HepG2 (cell line): ENCODE measurements around the gene DIABLO. TPM values are rescaled to one million over a fixed set of nuclear protein-coding genes. Genes with fewer than 3 reads are reported as not detected.

Experiments used
- ATAC-seq: fragments of 200-7000 bp; cut with Tn5 transposase; 3 replicates; pipeline ENCODE4 v1.9.1; 2020; ENCODE audit warnings: mild to moderate bottlenecking, moderate library complexity
- BruUV-seq: library from RNA; stranded (reverse); fragments of 400-500 nt; replicated peaks from 2 replicates; lab custom pipeline; 2021; lab: Mats Ljungman, UMichigan
- CTCF ChIA-PET: fragments of 300-600 bp; formaldehyde crosslinking; extraction: SDS; loops from one replicate; lab custom pipeline; 2021; ENCODE audit warnings: low total read pairs, inconsistent platforms, low intra/inter-chr PET ratio; lab: Yijun Ruan, JAX
- POLR2A ChIA-PET: fragments of 350-600 bp; sonication (Branson Sonifier 250); formaldehyde crosslinking; loops from one replicate; lab custom pipeline; 2020; ENCODE audit warnings: antibody characterized with exemption, inconsistent platforms; lab: Yijun Ruan, JAX
- DNase-seq: peaks from one replicate; pipeline ENCODE4 v3.0.0-alpha.2; 2015; ENCODE audit warnings: low spot score
- FAIRE-seq: peaks from 3 replicates; lab custom pipeline; 2011; peaks lifted over from hg19 to GRCh38; lab: Jason Lieb, UNC
- H2AFZ ChIP-seq: one replicate; pipeline ENCODE4 v1.6.1; 2011; ENCODE audit warnings: low read length, inconsistent platforms
- H3K27ac ChIP-seq: fragments of 300-600 bp; 3 replicates; pipeline ENCODE4 v1.8.0; 2011; ENCODE audit warnings: mixed run types, mild to moderate bottlenecking, mixed read lengths, low read length, inconsistent platforms; ENCODE audit not compliant: insufficient read depth; ENCODE audit errors: extremely low read length
- H3K27me3 ChIP-seq, 2 experiments: fragments of 200-600 bp in 1 of 2; 2 replicates in 1 of 2; 3 replicates in 1 of 2; pipeline versions ENCODE4 v1.6.0 to v1.8.0; 2011; ENCODE audit warnings: low read length in 2 of 2, mild to moderate bottlenecking in 2 of 2, moderate library complexity in 2 of 2, inconsistent platforms in 1 of 2; ENCODE audit not compliant: insufficient read depth in 2 of 2, control insufficient read depth in 1 of 2
- H3K36me3 ChIP-seq, 2 experiments: fragments of 200-600 bp in 1 of 2; replicated peaks in 1 of 2; 2 replicates in 1 of 2; 3 replicates in 1 of 2; pipeline versions ENCODE4 v1.5.1 to v1.8.0; 2011; ENCODE audit warnings: low read length in 2 of 2, inconsistent platforms in 1 of 2; ENCODE audit not compliant: insufficient read depth in 2 of 2, control insufficient read depth in 1 of 2
- H3K4me1 ChIP-seq: 2 replicates; pipeline ENCODE4 v1.5.1; 2012; ENCODE audit warnings: low read length, inconsistent platforms; ENCODE audit not compliant: insufficient read depth
- H3K4me2 ChIP-seq: 2 replicates; pipeline ENCODE4 v1.6.0; 2011; ENCODE audit warnings: low read depth, low read length, inconsistent platforms
- H3K4me3 ChIP-seq, 3 experiments: fragments of 200-600 bp in 1 of 3; sonication (generic), shearing (Covaris generic) in 1 of 3; replicated peaks in 1 of 3; 2 replicates each; pipeline ENCODE4 v1.5.1; 2011 to 2016; ENCODE audit warnings: low read length in 3 of 3, inconsistent platforms in 2 of 3, low read depth in 2 of 3, mild to moderate bottlenecking in 2 of 3, control low read depth in 1 of 3, mixed read lengths in 1 of 3; ENCODE audit not compliant: insufficient read depth in 1 of 3
- H3K79me2 ChIP-seq: one replicate; pipeline ENCODE4 v1.6.1; 2011; ENCODE audit warnings: low read length, inconsistent platforms; ENCODE audit not compliant: insufficient read depth
- H3K9ac ChIP-seq: 2 replicates; pipeline ENCODE4 v1.6.0; 2011; ENCODE audit warnings: mild to moderate bottlenecking, low read depth, low read length, inconsistent platforms; ENCODE audit not compliant: insufficient read depth
- H3K9me3 ChIP-seq: 2 replicates; pipeline ENCODE4 v1.5.1; 2012; ENCODE audit warnings: mild to moderate bottlenecking, low read length
- H4K20me1 ChIP-seq: 2 replicates; pipeline ENCODE4 v1.6.0; 2011; ENCODE audit warnings: inconsistent platforms, mild to moderate bottlenecking, low read length, moderate library complexity; ENCODE audit not compliant: insufficient read depth
- BCL6 ChIP-seq: IDR thresholded peaks from 2 replicates; pipeline ENCODE4 v1.6.1; 2016; ENCODE audit warnings: missing genetic modification reagents, missing compliant biosample characterization
- FOXO1 ChIP-seq: sonication (generic); formaldehyde crosslinking; IDR thresholded peaks from 2 replicates; pipeline ENCODE4 v1.4.0; 2020; ENCODE audit warnings: missing genetic modification reagents
- WGBS: methylation state at CpG from one replicate; pipeline ENCODE4 v1.1.6; 2017; ENCODE audit warnings: low lambda C conversion rate; 5-methylcytosine and 5-hydroxymethylcytosine counted together
- in situ Hi-C: cut with HindIII; loops from 2 replicates; pipeline ENCODE4 v1.10.0; 2017; ENCODE audit warnings: low pct_unique_long_range_greater_than_20kb; ENCODE audit not compliant: extremely low pct_ligation_motif_present
- intact Hi-C: fragments of 100-400 bp; cut with micrococcal nuclease; formaldehyde crosslinking; loops from one replicate; pipeline ENCODE4 v1.10.0; 2022; ENCODE audit not compliant: unreplicated experiment
- polyA plus RNA-seq, 8 experiments: library from polyadenylated mRNA; depleted of rRNA in 3 of 8; stranded (reverse) in 7 of 8; unstranded in 1 of 8; fragments of >200 nt; fragmentation: Illumina TruSeq in 4 of 8; extraction: Trizol in 4 of 8; gene quantifications; 2 replicates each; pipeline versions ENCODE4 v1.2.1 to v1.2.3, GENCODE V29; 2011 to 2016; ENCODE audit warnings: low read depth in 4 of 8, missing spikeins in 1 of 8, mixed read lengths in 1 of 8; ENCODE audit not compliant: insufficient read depth in 1 of 8
- total RNA-seq, 5 experiments: library from RNA; depleted of rRNA; stranded (reverse); fragments of >200 nt; fragmentation: Illumina TruSeq; extraction: Trizol; gene quantifications; 2 replicates each; pipeline ENCODE4 v1.2.3, GENCODE V29; 2016; ENCODE audit warnings: low read depth in 1 of 5
- TF ChIP-seq, protein P1 (sequence below), 2 experiments: fragments of 450-650 bp in 1 of 2; sonication (generic) in 1 of 2; formaldehyde crosslinking in 1 of 2; IDR thresholded peaks; 2 replicates each; pipeline versions ENCODE4 v1.6.1 to v1.8.0; 2016 to 2022; ENCODE audit warnings: antibody characterized with exemption in 1 of 2, mild to moderate bottlenecking in 1 of 2, missing genetic modification reagents in 1 of 2

The DIABLO gene
- total and polyA plus RNA-seq, 2 of the 13 experiments (the other 11 are each of a cell fraction or from before 2014, with no cell fraction given): 20.7 to 70.9 TPM

DNA sequence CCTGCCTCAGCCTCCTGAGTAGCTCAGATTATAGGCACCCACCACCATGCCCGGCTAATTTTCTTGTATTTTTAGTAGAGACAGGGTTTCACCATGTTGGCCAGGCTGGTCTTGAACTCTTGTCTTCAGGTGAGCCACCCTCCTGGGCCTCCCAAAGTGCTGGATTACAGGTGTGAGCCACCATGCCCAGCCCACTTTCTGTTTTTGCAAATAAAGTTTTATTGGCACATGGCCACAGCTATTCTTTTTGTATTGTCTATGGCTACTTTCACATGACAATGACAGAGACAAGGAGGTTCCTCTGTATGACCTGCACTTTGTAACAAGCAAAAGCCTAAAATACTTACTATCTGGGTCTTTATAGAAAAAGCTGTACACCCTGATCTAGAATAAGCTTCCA, 19.7 kb upstream of the DIABLO start:
- CTCF ChIA-PET: no interaction called here

More for the DNA sequence above, 19.7 kb upstream of the DIABLO start:
- BruUV-seq: no TSS peak
- in situ Hi-C loops (no loop called here), intact Hi-C loops (no loop called here)
- Histone ChIP-seq H3K4me3 (no peak overlapping the region), H4K20me1 (no peaks in the 10 kb centered on the region), H3K36me3 (peaks cover under 1 to 39% of the 10 kb centered on the region in 2 experiments; a peak in 4 of 5 replicates), H3K79me2 (no peaks in the 10 kb centered on the region), H2AFZ (no peak overlapping the region), H3K4me2 (no peak overlapping the region), H3K9me3 (no peaks in the 10 kb centered on the region), H3K4me1 (no peaks in the 10 kb centered on the region), H3K27ac (no peak overlapping the region), H3K9ac (no peak overlapping the region), H3K27me3 (no peaks in the 10 kb centered on the region)
- FAIRE-seq (no peak), ATAC-seq (no peak), DNase-seq (no peak)
- TF ChIP-seq BCL6: no peak
- no peak for TF ChIP-seq FOXO1 (CRISPR knock-in tag)
- TF ChIP-seq, protein P1, sequence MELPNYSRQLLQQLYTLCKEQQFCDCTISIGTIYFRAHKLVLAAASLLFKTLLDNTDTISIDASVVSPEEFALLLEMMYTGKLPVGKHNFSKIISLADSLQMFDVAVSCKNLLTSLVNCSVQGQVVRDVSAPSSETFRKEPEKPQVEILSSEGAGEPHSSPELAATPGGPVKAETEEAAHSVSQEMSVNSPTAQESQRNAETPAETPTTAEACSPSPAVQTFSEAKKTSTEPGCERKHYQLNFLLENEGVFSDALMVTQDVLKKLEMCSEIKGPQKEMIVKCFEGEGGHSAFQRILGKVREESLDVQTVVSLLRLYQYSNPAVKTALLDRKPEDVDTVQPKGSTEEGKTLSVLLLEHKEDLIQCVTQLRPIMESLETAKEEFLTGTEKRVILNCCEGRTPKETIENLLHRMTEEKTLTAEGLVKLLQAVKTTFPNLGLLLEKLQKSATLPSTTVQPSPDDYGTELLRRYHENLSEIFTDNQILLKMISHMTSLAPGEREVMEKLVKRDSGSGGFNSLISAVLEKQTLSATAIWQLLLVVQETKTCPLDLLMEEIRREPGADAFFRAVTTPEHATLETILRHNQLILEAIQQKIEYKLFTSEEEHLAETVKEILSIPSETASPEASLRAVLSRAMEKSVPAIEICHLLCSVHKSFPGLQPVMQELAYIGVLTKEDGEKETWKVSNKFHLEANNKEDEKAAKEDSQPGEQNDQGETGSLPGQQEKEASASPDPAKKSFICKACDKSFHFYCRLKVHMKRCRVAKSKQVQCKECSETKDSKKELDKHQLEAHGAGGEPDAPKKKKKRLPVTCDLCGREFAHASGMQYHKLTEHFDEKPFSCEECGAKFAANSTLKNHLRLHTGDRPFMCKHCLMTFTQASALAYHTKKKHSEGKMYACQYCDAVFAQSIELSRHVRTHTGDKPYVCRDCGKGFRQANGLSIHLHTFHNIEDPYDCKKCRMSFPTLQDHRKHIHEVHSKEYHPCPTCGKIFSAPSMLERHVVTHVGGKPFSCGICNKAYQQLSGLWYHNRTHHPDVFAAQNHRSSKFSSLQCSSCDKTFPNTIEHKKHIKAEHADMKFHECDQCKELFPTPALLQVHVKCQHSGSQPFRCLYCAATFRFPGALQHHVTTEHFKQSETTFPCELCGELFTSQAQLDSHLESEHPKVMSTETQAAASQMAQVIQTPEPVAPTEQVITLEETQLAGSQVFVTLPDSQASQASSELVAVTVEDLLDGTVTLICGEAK (IDR thresholded peaks at IDR 0.05): no peak
- TF ChIP-seq, protein P1 (CRISPR knock-in tag; IDR thresholded peaks at IDR 0.05): peak; percentile 93
- 95% methylated on average over 1 of the region's 1 CpG for WGBS
- POLR2A ChIA-PET: no interaction called here
